Prostate gland (tissue), 2 donors: ENCODE results near the gene FNDC5. TPM values are rescaled to one million over a fixed set of nuclear protein-coding genes. Genes with fewer than 3 reads are reported as not detected.
A peak's percentile ranks its signal among the peaks of the same experiment; 100 is the strongest.

Source experiments
- DNase-seq: peaks from one replicate; pipeline ENCODE4 v3.0.0-alpha.2; 2019; ENCODE audit warnings: low spot score
- H3K27ac ChIP-seq, 2 donors: fragments of 200-600 bp; sonication (generic); 2 replicates each; pipeline ENCODE4 v1.5.1; 2017 to 2019
- H3K27me3 ChIP-seq: fragments of 200-600 bp; sonication (generic); replicated peaks from 2 replicates; pipeline ENCODE4 v1.5.1; 2019; ENCODE audit not compliant: insufficient read depth
- H3K36me3 ChIP-seq, 2 donors: fragments of 200-600 bp; sonication (generic); 1 replicate in 1 of 2; 2 replicates in 1 of 2; pipeline versions ENCODE4 v1.5.1 to v1.8.1; 2017 to 2019
- H3K4me1 ChIP-seq: fragments of 200-600 bp; sonication (generic); replicated peaks from 2 replicates; pipeline ENCODE4 v1.5.1; 2019
- H3K4me3 ChIP-seq, 2 donors: fragments of 200-600 bp; sonication (generic); 2 replicates each; pipeline ENCODE4 v1.5.1; 2017 to 2019
- H3K9me3 ChIP-seq: fragments of 200-600 bp; sonication (generic); 2 replicates; pipeline ENCODE4 v1.5.1; 2017
- CTCF ChIP-seq, 4 experiments: fragments of 200-600 bp in 2 of 4; fragments of 450-650 bp in 2 of 4; sonication (generic) in 2 of 4; IDR thresholded peaks; 1 replicate in 3 of 4; 2 replicates in 1 of 4; pipeline ENCODE4 v1.5.1; 2016 to 2019; ENCODE audit warnings: antibody characterized with exemption in 4 of 4, mild to moderate bottlenecking in 2 of 4, moderate library complexity in 2 of 4
- POLR2A ChIP-seq: fragments of 450-650 bp; IDR thresholded peaks from one replicate; pipeline ENCODE4 v1.6.1; 2016; ENCODE audit warnings: antibody characterized with exemption, mild to moderate bottlenecking
- POLR2AphosphoS5 ChIP-seq: sonication (generic); formaldehyde crosslinking; IDR thresholded peaks from one replicate; pipeline ENCODE4 v1.6.1; 2017; ENCODE audit warnings: antibody characterized with exemption
- WGBS: methylation state at CpG from one replicate; pipeline ENCODE4 v1.1.5; 2018; 5-methylcytosine and 5-hydroxymethylcytosine counted together
- intact Hi-C: fragments of 100-400 bp; cut with DNase I; formaldehyde crosslinking; loops from one replicate; pipeline ENCODE4 v1.14.2; 2022
- total RNA-seq, 2 donors: library from RNA; depleted of rRNA; stranded (reverse); fragments of >200 nt; gene quantifications; one replicate each; pipeline ENCODE4 v1.1.0, GENCODE V29; 2016

FNDC5 gene
- total RNA-seq, 2 donors from 2014 or later, result 1.5 to 19.1 TPM

GRCh38 chr1:32878637-32879041 lies 7.9 kb upstream of the FNDC5 start:
- intact Hi-C loops, result loop anchor here (10.0 kb wide), 1 partner anchor 474 kb away; no protein-coding TSS in a partner anchor
- H3K27me3 ChIP-seq, result no peaks in the 10 kb centered on the region

GRCh38 chr1:32878183-32878582 lies 7.5 kb upstream of the FNDC5 start:
- DNase-seq, result no peak
- 55% methylated on average over 6 of the region's 6 CpGs for whole genome bisulfite sequencing
- H3K27me3 ChIP-seq, result no peaks in the 10 kb centered on the region
- intact Hi-C loops, result loop anchor here (10.0 kb wide), 1 partner anchor 473 kb away; no protein-coding TSS in a partner anchor
- no peak overlapping the region for H3K27ac ChIP-seq
- no peaks in the 10 kb centered on the region for H3K4me1 ChIP-seq
- H3K36me3 ChIP-seq, result no peaks in the 10 kb centered on the region
- H3K4me3 ChIP-seq, result no peak overlapping the region
- TF ChIP-seq POLR2AphosphoS5, result no peak
- TF ChIP-seq CTCF (IDR thresholded peaks at IDR 0.05), result no peak
- no peak for TF ChIP-seq POLR2A
- no peaks in the 10 kb centered on the region for H3K9me3 ChIP-seq

More at GRCh38 chr1:32878637-32879041, 7.9 kb upstream of the FNDC5 start:
- Histone ChIP-seq H3K27ac (no peak overlapping the region), H3K36me3 (no peaks in the 10 kb centered on the region), H3K4me1 (no peaks in the 10 kb centered on the region), H3K9me3 (no peaks in the 10 kb centered on the region), H3K4me3 (no peak overlapping the region)
- no peak for TF ChIP-seq CTCF (IDR thresholded peaks at IDR 0.05)
- no peak for TF ChIP-seq POLR2A
- no peak for TF ChIP-seq POLR2AphosphoS5
- 77% methylated on average over 5 of the region's 5 CpGs for WGBS
- no peak for DNase-seq

- H3K27me3 ChIP-seq, result no peaks in the 10 kb centered on the region
- TF ChIP-seq POLR2A (no peak), CTCF (IDR thresholded peaks at IDR 0.05) (no peak), POLR2AphosphoS5 (no peak)
- no peaks in the 10 kb centered on the region for H3K4me1 ChIP-seq
- H3K27ac ChIP-seq, result no peak overlapping the region
- DNase-seq, result no peak
- no peak overlapping the region for H3K4me3 ChIP-seq
- no peaks in the 10 kb centered on the region for H3K36me3 ChIP-seq
- intact Hi-C loops, result loop anchor here (10.0 kb wide), 1 partner anchor 473 kb away; no protein-coding TSS in a partner anchor
- H3K9me3 ChIP-seq, result no peaks in the 10 kb centered on the region
- 50% methylated on average over 13 of the region's 13 CpGs for WGBS
Measured at GRCh38 chr1:32877211-32878110, 6.7 kb upstream of the FNDC5 start.

GRCh38 chr1:32876341-32877210 lies 5.9 kb upstream of the FNDC5 start:
- 39% methylated on average over 16 of the region's 16 CpGs for WGBS
- TF ChIP-seq POLR2A (no peak), CTCF (IDR thresholded peaks at IDR 0.05) (peak; percentile 64 to 85 (median 74)), POLR2AphosphoS5 (no peak)
- DNase-seq, result no peak
- intact Hi-C loops, result loop anchor here (10.0 kb wide), 1 partner anchor 472 kb away; no protein-coding TSS in a partner anchor
- Histone ChIP-seq H3K27me3 (no peaks in the 10 kb centered on the region), H3K36me3 (no peaks in the 10 kb centered on the region), H3K4me1 (no peaks in the 10 kb centered on the region), H3K9me3 (no peaks in the 10 kb centered on the region), H3K27ac (no peak overlapping the region), H3K4me3 (no peak overlapping the region)
